Urinary bladder (tissue), 4 donors: ENCODE measurements around the gene AADACL2. TPM values are rescaled to one million over a fixed set of nuclear protein-coding genes. Genes with fewer than 3 reads are reported as not detected.
"Not testable (repeated sequence)": the region's sequence is repeated elsewhere in the genome, so short reads cannot be mapped to it uniquely, and the experiment has no call there.

Source experiments
- DNase-seq: peaks from one replicate; pipeline ENCODE4 v3.0.0-alpha.2; 2015; ENCODE audit errors: extremely low spot score
- H3K27ac ChIP-seq: one replicate; pipeline ENCODE4 v1.5.1; 2013; ENCODE audit warnings: low read depth, mild to moderate bottlenecking, moderate library complexity
- H3K36me3 ChIP-seq: one replicate; pipeline ENCODE4 v1.6.1; 2013; ENCODE audit warnings: mild to moderate bottlenecking, moderate library complexity; ENCODE audit not compliant: insufficient read depth
- H3K4me1 ChIP-seq: one replicate; pipeline ENCODE4 v1.6.1; 2013; ENCODE audit warnings: mild to moderate bottlenecking, moderate library complexity; ENCODE audit not compliant: insufficient read depth
- H3K4me3 ChIP-seq: one replicate; pipeline ENCODE4 v1.5.1; 2013; ENCODE audit warnings: low read depth, low read length
- WGBS: extraction: QIAGEN DNeasy Blood & Tissue Kit; methylation state at CpG from one replicate; pipeline ENCODE4 v1.1.7; 2013; 5-methylcytosine and 5-hydroxymethylcytosine counted together
- polyA plus RNA-seq: library from polyadenylated mRNA; stranded (reverse); fragments of 200-250 nt; gene quantifications from one replicate; pipeline ENCODE4 v1.2.3, GENCODE V29; 2013
- total RNA-seq: library from RNA; depleted of rRNA; stranded (reverse); fragments of >200 nt; gene quantifications from one replicate; pipeline ENCODE4 v1.2.3, GENCODE V29; 2014
- donor health status: healthy with polysubstance abuse.
- donor health status: healthy.

The AADACL2 gene
- total and polyA plus RNA-seq, 2 donors: 0.48 to 1.4 TPM

DNA sequence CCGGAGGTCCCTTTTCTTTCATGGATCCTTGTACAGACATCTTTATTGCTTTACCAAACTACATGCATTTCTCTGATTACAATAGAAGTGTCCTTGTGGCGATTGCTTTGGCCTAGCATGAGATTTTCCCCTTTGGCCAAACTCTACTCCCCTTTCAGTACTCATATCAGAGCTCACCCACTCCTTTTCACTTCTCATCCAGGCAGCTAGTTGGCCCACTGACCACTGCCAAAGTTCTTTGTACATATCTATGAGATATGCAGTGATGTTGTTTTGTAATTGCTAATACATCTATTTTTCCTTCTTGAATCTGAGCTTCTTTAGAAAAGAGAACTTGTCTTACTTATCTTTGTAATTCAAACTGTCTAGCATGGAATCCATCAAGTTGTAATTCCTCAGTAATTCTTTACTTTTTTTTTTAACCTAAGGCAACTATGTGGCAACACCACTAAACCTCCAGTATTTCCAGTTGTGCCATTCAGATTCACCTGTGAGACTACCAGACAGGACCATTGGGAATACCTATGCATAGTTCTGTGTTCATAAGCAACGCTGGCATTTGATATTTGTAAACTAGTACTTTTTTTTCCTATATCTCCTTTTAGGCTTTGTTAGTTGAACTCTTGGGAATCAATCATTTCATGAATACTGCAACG lies 39.2 kb downstream of the AADACL2 start:
- no peak for DNase-seq
- no peak overlapping the region for H3K4me3 ChIP-seq
- no peaks in the 10 kb centered on the region for H3K4me1 ChIP-seq
- WGBS: 90% methylated on average over 4 of the region's 4 CpGs
- H3K36me3 ChIP-seq: no peaks in the 10 kb centered on the region
- no peak overlapping the region for H3K27ac ChIP-seq

GRCh38 chr3:151774235-151774634 lies 40.5 kb downstream of the AADACL2 start:
- no peak overlapping the region for H3K4me3 ChIP-seq
- no peaks in the 10 kb centered on the region for H3K4me1 ChIP-seq
- no peaks in the 10 kb centered on the region for H3K36me3 ChIP-seq
- no peak overlapping the region for H3K27ac ChIP-seq
- DNase-seq: no peak
- WGBS: 85% methylated on average over 1 of the region's 1 CpG

- no peak overlapping the region for H3K27ac ChIP-seq
- H3K36me3 ChIP-seq: no peaks in the 10 kb centered on the region
- no peak overlapping the region for H3K4me3 ChIP-seq
- DNase-seq: no peak
- no peaks in the 10 kb centered on the region for H3K4me1 ChIP-seq
These were observed 41.2 kb downstream of the AADACL2 start for GRCh38 chr3:151774910-151775309.

- no peaks in the 10 kb centered on the region for H3K36me3 ChIP-seq
- H3K27ac ChIP-seq: no peak overlapping the region
- WGBS: 85% methylated on average over 4 of the region's 4 CpGs
- no peak overlapping the region for H3K4me3 ChIP-seq
- H3K4me1 ChIP-seq: no peaks in the 10 kb centered on the region
- no peak for DNase-seq
These were observed 41.9 kb downstream of the AADACL2 start for GRCh38 chr3:151775314-151776258.

DNA sequence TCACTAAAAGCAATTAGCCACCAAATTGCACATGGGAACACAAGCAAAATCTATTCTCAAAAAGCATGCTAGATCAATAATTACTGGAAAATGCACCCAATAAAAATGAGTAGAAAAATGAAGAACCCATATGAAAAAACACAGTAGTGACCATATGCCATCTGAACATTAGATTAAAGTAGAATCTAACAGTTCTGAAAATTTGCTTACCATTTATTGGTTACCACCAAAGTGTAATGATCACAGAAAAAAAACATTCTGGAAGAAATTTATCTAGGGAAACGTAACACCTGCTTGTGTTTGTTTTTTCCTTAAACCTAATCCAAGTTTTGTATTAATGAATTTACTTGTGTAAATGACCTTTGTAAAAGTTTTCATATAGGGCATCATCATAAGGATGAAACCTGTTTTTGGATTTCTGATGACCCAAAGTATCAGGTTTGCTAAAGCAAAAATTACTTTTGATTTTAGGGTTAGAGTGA lies 42.6 kb downstream of the AADACL2 start:
- H3K4me3 ChIP-seq: no peak overlapping the region
- 90% methylated on average over 1 of the region's 1 CpG for WGBS

GRCh38 chr3:151777880-151778279 lies 44.2 kb downstream of the AADACL2 start:
- H3K4me3 ChIP-seq: no peak overlapping the region
- no peaks in the 10 kb centered on the region for H3K36me3 ChIP-seq
- WGBS: 75% methylated on average over 2 of the region's 2 CpGs
- no peaks in the 10 kb centered on the region for H3K4me1 ChIP-seq
- no peak for DNase-seq
- H3K27ac ChIP-seq: no peak overlapping the region

More for the DNA sequence above, 42.6 kb downstream of the AADACL2 start:
- no peaks in the 10 kb centered on the region for H3K36me3 ChIP-seq
- H3K4me1 ChIP-seq: no peaks in the 10 kb centered on the region
- no peak overlapping the region for H3K27ac ChIP-seq
- no peak for DNase-seq

GRCh38 chr3:151787626-151788025 lies 53.9 kb downstream of the AADACL2 start:
- Histone ChIP-seq H3K27ac (no peak overlapping the region), H3K36me3 (no peaks in the 10 kb centered on the region), H3K4me3 (no peak overlapping the region), H3K4me1 (no peaks in the 10 kb centered on the region)
- DNase-seq: no peak

- H3K36me3 ChIP-seq: no peaks in the 10 kb centered on the region
- no peak for DNase-seq
- H3K4me3 ChIP-seq: no peak overlapping the region
- H3K27ac ChIP-seq: no peak overlapping the region
- WGBS: 72% methylated on average over 2 of the region's 2 CpGs
- H3K4me1 ChIP-seq: no peaks in the 10 kb centered on the region
These were observed 54.7 kb downstream of the AADACL2 start for GRCh38 chr3:151788401-151788800.

GRCh38 chr3:151789853-151790463 lies 56.2 kb downstream of the AADACL2 start:
- WGBS: 73% methylated on average over 1 of the region's 1 CpG
- DNase-seq: no peak
- no peak overlapping the region for H3K4me3 ChIP-seq
- no peaks in the 10 kb centered on the region for H3K4me1 ChIP-seq
- no peak overlapping the region for H3K27ac ChIP-seq
- no peaks in the 10 kb centered on the region for H3K36me3 ChIP-seq

DNA sequence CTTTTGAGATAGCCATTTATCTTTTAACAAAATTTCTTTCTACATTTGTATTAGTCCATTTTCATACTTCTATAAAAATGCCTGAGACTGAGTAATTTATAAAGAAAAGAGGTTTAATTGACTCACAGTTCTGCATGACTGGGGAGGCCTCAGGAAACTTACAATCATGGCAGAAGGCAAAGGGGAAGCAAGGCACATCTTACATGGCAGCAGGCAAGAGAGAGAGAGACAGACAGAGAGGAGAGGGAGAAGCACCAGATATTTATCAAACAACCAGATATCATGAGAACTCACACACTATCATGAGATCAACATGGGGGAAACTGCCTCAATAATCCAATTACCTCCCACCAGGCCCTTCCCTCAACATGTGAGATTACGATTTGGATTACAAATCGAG lies 57.0 kb downstream of the AADACL2 start:
- H3K27ac ChIP-seq: not testable (repeated sequence)
- 96% methylated on average over 2 of the region's 2 CpGs for WGBS

DNA sequence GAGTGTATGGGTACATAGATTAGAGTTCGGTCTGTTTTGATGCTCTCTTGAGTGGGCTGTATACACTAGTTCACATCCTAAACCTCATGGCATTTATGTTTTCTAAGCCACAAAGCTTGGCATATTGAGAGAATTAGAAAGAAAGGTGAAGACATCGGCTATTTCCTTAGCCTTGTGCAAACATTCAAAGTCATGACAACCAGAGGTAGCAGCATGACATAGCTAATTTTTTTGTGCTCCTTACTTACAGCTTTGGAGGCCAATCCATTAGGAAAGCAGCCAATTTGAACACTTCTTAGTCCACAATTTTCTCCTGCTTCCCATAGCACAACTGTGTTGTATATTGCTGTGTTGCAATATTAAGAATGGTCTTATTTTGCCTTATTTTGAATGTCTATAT lies 58.7 kb downstream of the AADACL2 start:
- DNase-seq: no peak
- Histone ChIP-seq H3K4me3 (no peak overlapping the region), H3K36me3 (no peaks in the 10 kb centered on the region), H3K4me1 (no peaks in the 10 kb centered on the region), H3K27ac (no peak overlapping the region)
- 90% methylated on average over 2 of the region's 2 CpGs for WGBS

More for the DNA sequence above, 57.0 kb downstream of the AADACL2 start:
- not testable (repeated sequence) for DNase-seq, H3K4me3 ChIP-seq, H3K4me1 ChIP-seq, H3K36me3 ChIP-seq

DNA sequence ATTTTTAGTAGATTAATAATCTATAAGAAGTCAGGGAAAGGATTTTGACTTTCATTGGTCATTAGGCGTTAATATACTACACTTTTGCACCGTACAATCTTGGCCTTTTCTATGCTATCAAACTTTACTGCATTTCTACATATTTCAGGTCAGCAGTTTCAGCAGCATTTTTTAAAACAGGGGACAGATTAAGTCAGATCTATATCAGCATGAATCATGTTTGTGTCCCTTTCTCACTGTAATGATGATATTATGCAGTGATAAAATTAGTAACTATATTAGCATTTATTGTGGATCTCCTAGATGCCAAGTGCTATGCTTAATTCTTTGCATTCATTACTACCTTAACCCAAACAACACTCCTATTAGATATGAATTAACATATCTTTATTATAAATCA lies 59.9 kb downstream of the AADACL2 start:
- H3K4me3 ChIP-seq: no peak overlapping the region
- H3K36me3 ChIP-seq: no peaks in the 10 kb centered on the region
- WGBS: 65% methylated on average over 2 of the region's 2 CpGs

DNA sequence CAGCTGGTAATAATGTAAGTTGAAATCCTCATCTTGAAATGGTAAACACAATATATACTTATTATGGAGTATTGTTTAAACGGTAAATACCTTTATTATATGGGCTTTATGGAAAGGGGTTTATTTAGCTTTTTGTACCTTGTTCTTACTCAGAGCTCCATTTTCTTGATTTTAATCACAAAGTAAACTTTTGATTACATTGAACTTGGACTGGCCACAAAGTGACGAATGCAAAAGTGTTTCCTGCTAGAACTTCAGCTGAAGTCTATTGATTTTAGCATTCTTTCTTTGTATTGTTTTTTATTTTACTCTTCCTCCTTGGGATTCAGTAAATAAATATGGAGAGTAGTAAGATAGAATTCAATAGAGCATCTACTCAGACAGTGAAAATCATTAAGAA lies 60.4 kb downstream of the AADACL2 start:
- Histone ChIP-seq H3K4me3 (no peak overlapping the region), H3K36me3 (no peaks in the 10 kb centered on the region), H3K27ac (no peak overlapping the region), H3K4me1 (no peaks in the 10 kb centered on the region)
- no peak for DNase-seq
- WGBS: 82% methylated on average over 2 of the region's 2 CpGs

More for the DNA sequence above, 59.9 kb downstream of the AADACL2 start:
- no peak overlapping the region for H3K27ac ChIP-seq
- DNase-seq: no peak
- no peaks in the 10 kb centered on the region for H3K4me1 ChIP-seq

GRCh38 chr3:151795276-151795675 lies 61.5 kb downstream of the AADACL2 start:
- DNase-seq: no peak
- WGBS: 72% methylated on average over 4 of the region's 4 CpGs
- Histone ChIP-seq H3K4me1 (no peaks in the 10 kb centered on the region), H3K4me3 (no peak overlapping the region), H3K36me3 (no peaks in the 10 kb centered on the region), H3K27ac (no peak overlapping the region)
